Loucy (cell line): ENCODE results near the gene PEA15.

Experiments used
- H2AFZ ChIP-seq: fragments of 200-600 bp; sonication (generic); 2 replicates; pipeline ENCODE4 v1.6.0; 2016; ENCODE audit warnings: antibody characterized with exemption, mild to moderate bottlenecking, low read length, moderate library complexity
- H3F3A ChIP-seq: fragments of 200-600 bp; 2 replicates; pipeline ENCODE4 v1.6.0; 2016; ENCODE audit warnings: antibody characterized with exemption, low read depth, mild to moderate bottlenecking
- H3K27me3 ChIP-seq: fragments of 200-600 bp; sonication (generic); 2 replicates; pipeline ENCODE4 v1.6.1; 2014; ENCODE audit warnings: low read length, mild to moderate bottlenecking; ENCODE audit not compliant: insufficient read depth, poor library complexity, severe bottlenecking
- H3K36me3 ChIP-seq: fragments of 200-600 bp; sonication (generic); 2 replicates; pipeline ENCODE4 v1.6.1; 2016; ENCODE audit warnings: low read length; ENCODE audit not compliant: insufficient read depth
- H3K4me1 ChIP-seq: fragments of 200-600 bp; sonication (generic); 2 replicates; pipeline ENCODE4 v1.5.1; 2014; ENCODE audit warnings: low read length, mild to moderate bottlenecking; ENCODE audit not compliant: insufficient read depth, poor library complexity, severe bottlenecking
- H3K4me2 ChIP-seq: fragments of 200-600 bp; sonication (generic); 2 replicates; pipeline ENCODE4 v1.6.0; 2014; ENCODE audit warnings: antibody characterized with exemption, low read length, low read depth, mild to moderate bottlenecking; ENCODE audit not compliant: poor library complexity, severe bottlenecking
- H3K4me3 ChIP-seq: fragments of 200-600 bp; sonication (generic); 2 replicates; pipeline ENCODE4 v1.5.1; 2014; ENCODE audit warnings: low read length, mild to moderate bottlenecking, mixed read lengths; ENCODE audit not compliant: poor library complexity, severe bottlenecking
- H3K79me2 ChIP-seq: fragments of 200-600 bp; sonication (generic); 2 replicates; pipeline ENCODE4 v1.6.1; 2014; ENCODE audit warnings: low read length; ENCODE audit not compliant: insufficient read depth
- H3K9ac ChIP-seq: fragments of 200-600 bp; sonication (generic); 2 replicates; pipeline ENCODE4 v1.6.0; 2014; ENCODE audit warnings: mild to moderate bottlenecking, low read depth, low read length, moderate library complexity; ENCODE audit not compliant: poor library complexity, severe bottlenecking
- H3K9me2 ChIP-seq: fragments of 200-600 bp; sonication (generic); replicated peaks from 2 replicates; pipeline ENCODE4 v1.6.1; 2016; ENCODE audit warnings: low read depth, low read length, mixed read lengths
- H3K9me3 ChIP-seq: fragments of 200-600 bp; sonication (generic); 2 replicates; pipeline ENCODE4 v1.6.1; 2014; ENCODE audit warnings: mild to moderate bottlenecking, antibody characterized with exemption, low read length, low read depth; ENCODE audit not compliant: insufficient read depth
- H4K20me1 ChIP-seq: fragments of 200-600 bp; sonication (generic); 2 replicates; pipeline ENCODE4 v1.6.0; 2014; ENCODE audit warnings: antibody characterized with exemption, low read length, mild to moderate bottlenecking; ENCODE audit not compliant: insufficient read depth, poor library complexity, severe bottlenecking
- EZH2phosphoT487 ChIP-seq: fragments of 200-600 bp; IDR thresholded peaks from 2 replicates; pipeline ENCODE4 v1.6.1; 2018; ENCODE audit warnings: antibody characterized with exemption, mild to moderate bottlenecking, moderate library complexity, borderline replicate concordance
- TF ChIP-seq, protein P1 (sequence below): fragments of 200-600 bp; sonication (generic); conservative IDR thresholded peaks from 2 replicates; pipeline ENCODE4 v1.5.1; 2014; ENCODE audit warnings: mild to moderate bottlenecking, antibody characterized with exemption, low read length

Gene PEA15

DNA sequence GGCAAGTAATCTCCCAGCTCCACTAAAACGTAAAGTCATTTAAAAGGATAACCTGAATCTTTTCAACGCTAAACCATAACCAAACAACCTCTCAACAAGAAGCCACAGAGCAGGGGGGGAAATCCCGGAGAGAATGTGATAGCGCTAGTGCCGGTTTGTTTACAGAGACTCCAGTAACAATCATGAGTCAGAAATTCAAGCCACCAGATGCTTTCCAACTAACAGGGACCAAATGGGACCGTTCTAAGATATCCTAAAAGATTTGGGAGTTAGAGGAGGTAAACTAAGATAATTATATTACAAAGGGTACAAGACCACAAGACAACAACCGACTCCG is 56.3 kb downstream of the PEA15 start:
- Histone ChIP-seq H3K4me1 (peaks cover 48% of the 10 kb centered on the region), H2AFZ (peak overlapping the region; percentile 86), H3K4me3 (peak overlapping the region; percentile 87), H3K27me3 (no peaks in the 10 kb centered on the region), H3K9ac (peak overlapping the region; percentile 98), H3F3A (no peaks in the 10 kb centered on the region), H3K9me2 (no peaks in the 10 kb centered on the region), H3K79me2 (peaks cover 54% of the 10 kb centered on the region), H4K20me1 (peaks cover 36% of the 10 kb centered on the region), H3K36me3 (no peaks in the 10 kb centered on the region), H3K4me2 (peak overlapping the region; percentile 88), H3K9me3 (no peaks in the 10 kb centered on the region)
- TF ChIP-seq, protein P1, sequence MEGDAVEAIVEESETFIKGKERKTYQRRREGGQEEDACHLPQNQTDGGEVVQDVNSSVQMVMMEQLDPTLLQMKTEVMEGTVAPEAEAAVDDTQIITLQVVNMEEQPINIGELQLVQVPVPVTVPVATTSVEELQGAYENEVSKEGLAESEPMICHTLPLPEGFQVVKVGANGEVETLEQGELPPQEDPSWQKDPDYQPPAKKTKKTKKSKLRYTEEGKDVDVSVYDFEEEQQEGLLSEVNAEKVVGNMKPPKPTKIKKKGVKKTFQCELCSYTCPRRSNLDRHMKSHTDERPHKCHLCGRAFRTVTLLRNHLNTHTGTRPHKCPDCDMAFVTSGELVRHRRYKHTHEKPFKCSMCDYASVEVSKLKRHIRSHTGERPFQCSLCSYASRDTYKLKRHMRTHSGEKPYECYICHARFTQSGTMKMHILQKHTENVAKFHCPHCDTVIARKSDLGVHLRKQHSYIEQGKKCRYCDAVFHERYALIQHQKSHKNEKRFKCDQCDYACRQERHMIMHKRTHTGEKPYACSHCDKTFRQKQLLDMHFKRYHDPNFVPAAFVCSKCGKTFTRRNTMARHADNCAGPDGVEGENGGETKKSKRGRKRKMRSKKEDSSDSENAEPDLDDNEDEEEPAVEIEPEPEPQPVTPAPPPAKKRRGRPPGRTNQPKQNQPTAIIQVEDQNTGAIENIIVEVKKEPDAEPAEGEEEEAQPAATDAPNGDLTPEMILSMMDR = no peak
- no peak for TF ChIP-seq EZH2phosphoT487

DNA sequence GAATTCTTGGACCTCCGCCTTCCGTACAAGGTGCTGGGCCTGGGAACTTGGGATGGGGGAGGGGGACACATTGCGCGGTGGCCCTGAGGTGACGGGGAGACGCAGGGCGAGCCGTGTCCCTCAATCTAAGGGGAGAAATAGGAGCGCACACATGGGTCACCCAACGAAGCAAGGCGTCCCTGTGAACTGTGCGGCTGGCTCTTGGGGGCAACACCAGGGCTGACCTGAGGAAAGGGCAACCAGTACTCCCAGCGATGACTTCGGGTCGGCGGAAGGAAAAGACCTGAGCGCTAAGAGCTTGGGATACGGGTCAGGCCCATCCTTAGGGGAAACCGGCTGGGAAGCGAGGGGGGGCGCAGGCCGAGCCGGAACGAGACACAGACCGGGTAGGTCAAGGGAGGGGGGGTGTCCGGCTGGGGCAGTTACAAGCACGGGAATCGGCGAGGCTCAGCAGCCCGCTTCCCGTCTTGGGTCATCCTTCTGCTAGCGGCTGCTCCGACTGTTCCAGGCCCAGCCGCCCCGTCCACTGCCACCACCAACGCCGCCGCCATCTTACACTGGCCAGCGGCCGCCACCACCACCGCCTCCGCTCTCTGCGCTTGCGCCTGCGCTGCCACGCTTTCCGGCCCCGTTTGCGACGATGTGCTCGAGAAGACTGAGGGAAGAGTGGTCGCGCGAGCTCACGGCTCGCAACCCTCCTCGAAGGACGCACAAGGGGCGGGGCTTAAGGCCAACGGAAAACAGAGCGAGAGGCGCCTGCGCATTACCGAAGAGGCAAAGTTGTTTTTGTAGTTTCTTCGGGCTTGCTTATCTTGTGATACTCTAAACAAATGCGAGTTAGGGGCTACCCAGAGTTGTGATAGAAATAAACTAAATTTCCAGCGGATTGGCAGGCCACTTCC is 57.0 kb downstream of the PEA15 start, which contains the start of gene DCAF8:
Gene DCAF8, minus strand, starts transcription at position 657 of the 902 bp plus-strand sequence. CDS start 18,541 bp downstream, outside the sequence.
- Histone ChIP-seq H3K27me3 (no peaks in the 10 kb centered on the region), H3K79me2 (peaks cover 50% of the 10 kb centered on the region), H3K9ac (peak within 1 kb of the TSS; percentile 98), H2AFZ (peak within 1 kb of the TSS; percentile 95), H3K36me3 (no peaks in the 10 kb centered on the region), H3K4me2 (peak within 1 kb of the TSS; percentile 88), H3F3A (no peaks in the 10 kb centered on the region), H3K4me1 (peaks cover 44% of the 10 kb centered on the region), H3K4me3 (peak within 1 kb of the TSS; percentile 87), H3K9me2 (no peaks in the 10 kb centered on the region), H4K20me1 (peaks cover 31% of the 10 kb centered on the region), H3K9me3 (no peaks in the 10 kb centered on the region)
- no peak for TF ChIP-seq EZH2phosphoT487
- TF ChIP-seq, protein P1 = no peak

- no peaks in the 10 kb centered on the region for H3K36me3 ChIP-seq
- no peaks in the 10 kb centered on the region for H3F3A ChIP-seq
- no peaks in the 10 kb centered on the region for H3K27me3 ChIP-seq
Observed at GRCh38 chr1:160264795-160265307, 59.7 kb downstream of the PEA15 start.

More at GRCh38 chr1:160264795-160265307, 59.7 kb downstream of the PEA15 start:
- Histone ChIP-seq H3K4me1 (peaks cover 21% of the 10 kb centered on the region), H3K4me3 (no peak overlapping the region), H3K79me2 (peaks cover 24% of the 10 kb centered on the region), H3K9me3 (no peaks in the 10 kb centered on the region), H2AFZ (no peak overlapping the region), H3K9ac (no peak overlapping the region), H3K4me2 (no peak overlapping the region), H3K9me2 (no peaks in the 10 kb centered on the region), H4K20me1 (peaks cover 16% of the 10 kb centered on the region)
- TF ChIP-seq, protein P1 = no peak
- no peak for TF ChIP-seq EZH2phosphoT487
